Caco-2 (cell line): ENCODE results near the gene ABCB8. TPM values are rescaled to one million over a fixed set of nuclear protein-coding genes. Genes with fewer than 3 reads are reported as not detected.
A peak's percentile ranks its signal among the peaks of the same experiment; 100 is the strongest.

Experiments used
- BruUV-seq: library from RNA; stranded (reverse); fragments of 400-500 nt; replicated peaks from 2 replicates; lab custom pipeline; 2021; lab: Mats Ljungman, UMichigan
- CTCF ChIA-PET: fragments of 300-600 bp; sonication (Branson Sonifier 250); formaldehyde crosslinking; loops from one replicate; lab custom pipeline; 2022; ENCODE audit warnings: antibody characterized with exemption; lab: Charles Lee
- POLR2A ChIA-PET: fragments of 300-600 bp; sonication (Branson Sonifier 250); formaldehyde crosslinking; loops from one replicate; lab custom pipeline; 2022; ENCODE audit warnings: antibody characterized with exemption; lab: Charles Lee
- DNase-seq, 2 experiments: peaks; one replicate each; pipeline versions ENCODE4 v3.0.0 to v3.0.0-alpha.2; 2020 to 2022
- H3K27me3 ChIP-seq: replicated peaks from 2 replicates; pipeline ENCODE4 v1.6.0; 2011; ENCODE audit warnings: low read length; ENCODE audit not compliant: control insufficient read depth, insufficient read depth
- H3K36me3 ChIP-seq: 2 replicates; pipeline ENCODE4 v1.5.1; 2011; ENCODE audit warnings: low read length; ENCODE audit not compliant: control insufficient read depth, insufficient read depth
- H3K4me1 ChIP-seq: fragments of 250-450 bp; sonication (Bioruptor Pico); 2 replicates; pipeline ENCODE4 v1.5.1; 2020; ENCODE audit warnings: mild to moderate bottlenecking
- H3K4me3 ChIP-seq: 2 replicates; pipeline ENCODE4 v1.5.1; 2011; ENCODE audit warnings: low read depth, mild to moderate bottlenecking, control low read depth, low read length
- H3K9me3 ChIP-seq: fragments of 250-450 bp; sonication (Bioruptor Pico); 2 replicates; pipeline ENCODE4 v1.5.1; 2020; ENCODE audit warnings: mild to moderate bottlenecking, moderate library complexity
- H3K27ac Mint-ChIP-seq: one replicate; pipeline ENCODE4 v1.8.0; 2022; ENCODE audit warnings: mixed read lengths; ENCODE audit not compliant: unreplicated experiment
- H3K27me3 Mint-ChIP-seq: one replicate; pipeline ENCODE4 v1.8.0; 2022; ENCODE audit warnings: mixed read lengths; ENCODE audit not compliant: insufficient read depth, unreplicated experiment
- H3K36me3 Mint-ChIP-seq: one replicate; pipeline ENCODE4 v1.8.0; 2022; ENCODE audit warnings: mild to moderate bottlenecking, mixed read lengths; ENCODE audit not compliant: insufficient read depth, unreplicated experiment
- H3K4me1 Mint-ChIP-seq: one replicate; pipeline ENCODE4 v1.8.0; 2022; ENCODE audit warnings: low read depth, mixed read lengths; ENCODE audit not compliant: unreplicated experiment
- H3K4me3 Mint-ChIP-seq: one replicate; pipeline ENCODE4 v1.8.0; 2022; ENCODE audit warnings: mild to moderate bottlenecking, moderate library complexity, mixed read lengths; ENCODE audit not compliant: unreplicated experiment
- H3K9me3 Mint-ChIP-seq: one replicate; pipeline ENCODE4 v1.8.0; 2022; ENCODE audit warnings: mixed read lengths; ENCODE audit not compliant: unreplicated experiment
- CTCF ChIP-seq, 2 experiments: fragments of 200-600 bp in 1 of 2; IDR thresholded peaks; 1 replicate in 1 of 2; 2 replicates in 1 of 2; pipeline versions ENCODE4 v1.5.1 to v1.8.0; 2011 to 2022; ENCODE audit warnings: antibody characterized with exemption in 1 of 2, control low read depth in 1 of 2, inconsistent platforms in 1 of 2, low read depth in 1 of 2, low read length in 1 of 2, mild to moderate bottlenecking in 1 of 2, moderate library complexity in 1 of 2; ENCODE audit not compliant: insufficient read depth in 1 of 2, severe bottlenecking in 1 of 2, unreplicated experiment in 1 of 2
- intact Hi-C: fragments of 100-400 bp; cut with micrococcal nuclease; formaldehyde crosslinking; loops from one replicate; pipeline ENCODE4 v1.10.0; 2022; ENCODE audit not compliant: unreplicated experiment
- total RNA-seq: library from RNA; stranded (reverse); gene quantifications from 2 replicates; pipeline ENCODE4 v1.2.3, GENCODE V29; 2022

Gene ABCB8
- total RNA-seq, 1 experiment from 2014 or later, result 30.8 TPM

DNA sequence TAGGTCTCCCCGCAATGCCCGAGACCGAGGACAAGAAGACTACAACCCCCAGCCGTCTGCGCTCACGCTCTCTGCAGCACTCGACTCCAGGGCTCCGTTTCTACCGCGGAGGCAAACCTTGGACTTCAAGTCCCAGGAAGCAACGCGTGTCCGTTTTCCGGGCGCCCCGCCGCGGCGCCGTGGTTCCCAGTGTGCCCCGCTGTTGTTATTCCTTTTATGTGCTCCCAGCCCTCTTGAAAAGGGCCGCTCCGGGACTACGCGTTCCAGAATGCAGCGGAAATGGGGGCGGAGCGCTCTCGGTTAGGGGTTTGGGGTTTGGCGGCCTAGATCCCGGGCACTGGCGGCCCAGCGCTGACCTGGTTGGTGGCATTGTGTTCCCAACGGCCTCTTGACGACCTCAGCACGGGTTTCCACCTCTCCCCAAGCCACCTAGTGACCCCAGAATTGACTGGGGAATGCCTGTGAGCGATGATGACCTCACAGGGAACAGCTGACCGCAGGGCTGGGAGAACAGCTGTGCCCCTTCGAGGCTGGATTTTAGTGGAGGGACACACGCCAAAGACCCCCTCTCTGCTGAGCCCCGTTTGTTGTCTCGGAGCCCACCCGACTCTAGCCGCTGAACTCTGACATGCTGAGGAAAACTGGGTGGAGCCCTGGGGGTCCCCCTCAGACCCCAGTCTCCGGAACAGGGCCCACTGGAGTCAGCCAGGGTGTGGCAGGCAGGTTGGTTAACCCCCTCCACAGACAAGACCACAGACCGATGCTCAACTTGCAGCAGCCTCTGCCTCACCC, 29.9 kb downstream of the ABCB8 start:
- Mint-ChIP-seq H3K27me3 (no peaks in the 10 kb centered on the region), H3K4me1 (peaks cover 25% of the 10 kb centered on the region), H3K9me3 (no peaks in the 10 kb centered on the region), H3K27ac (peak overlapping the region; percentile 94), H3K4me3 (peak overlapping the region; percentile 95), H3K36me3 (peaks cover 29% of the 10 kb centered on the region)
- POLR2A ChIA-PET, result interaction anchor here (0.5 to 0.9 kb wide), 4 partner anchors 29 to 462 kb away, joined by 3 to 14 read pairs (median 5); partner anchors contain the start of gene ABCB8
- no peaks in the 10 kb centered on the region for H3K9me3 ChIP-seq
- peak; percentile 98 to 99 for DNase-seq
- H3K27me3 ChIP-seq, result no peaks in the 10 kb centered on the region
- H3K4me1 ChIP-seq, result peaks cover 23% of the 10 kb centered on the region
- H3K36me3 ChIP-seq, result no peaks in the 10 kb centered on the region; the same call in 1 of the 2 replicates
- CTCF ChIA-PET, result interaction anchor here (0.6 to 1.6 kb wide), 4 partner anchors 23 to 66 kb away, joined by 3 to 7 read pairs (median 5); partner anchors contain the start of genes ABCB8 and FASTK
- TF ChIP-seq CTCF (IDR thresholded peaks at IDR 0.05; ENCODE audit: insufficient read depth in 1 of 2, low read depth in 1 of 2, low read length in 1 of 2, severe bottlenecking in 1 of 2, unreplicated experiment in 1 of 2), result no peak
- intact Hi-C loops, result loop anchor here (1.0 to 2.0 kb wide), 2 partner anchors 30 to 53 kb away; partner anchors contain the start of gene ABCB8
- peak overlapping the region; percentile 59 for H3K4me3 ChIP-seq
- TSS peak; percentile 69 for BruUV-seq

DNA sequence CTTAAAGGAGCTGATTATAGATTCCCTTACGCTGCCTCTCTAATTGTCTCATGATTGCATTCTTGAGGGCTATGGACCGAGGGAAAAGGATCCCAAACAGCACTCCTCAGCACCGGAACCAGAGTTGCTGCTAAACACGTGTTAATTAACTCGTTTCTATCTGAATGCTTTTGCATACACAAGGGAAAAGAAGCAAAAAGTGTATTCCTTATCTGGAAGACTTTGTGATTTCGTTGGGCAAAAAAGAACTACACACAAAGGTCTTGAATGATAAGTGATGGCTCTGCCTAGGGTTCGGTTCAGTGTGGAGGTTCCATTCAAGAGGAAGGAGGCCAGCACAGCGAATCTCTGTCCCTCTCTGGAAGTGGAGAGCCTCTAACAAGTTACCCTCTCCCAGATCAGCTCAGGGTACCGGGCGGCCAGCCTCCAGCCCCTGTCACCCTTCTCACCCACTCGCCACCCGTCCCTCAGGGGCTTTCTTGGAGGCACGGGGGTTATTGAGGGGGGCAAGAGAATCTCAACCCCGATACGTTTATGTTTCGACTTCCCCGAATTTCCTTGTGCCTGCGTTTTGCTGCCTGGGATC, 30.6 kb downstream of the ABCB8 start:
- H3K4me1 Mint-ChIP-seq, result peaks cover 25% of the 10 kb centered on the region
- peak overlapping the region; percentile 94 for H3K27ac Mint-ChIP-seq
- H3K36me3 Mint-ChIP-seq, result peaks cover 36% of the 10 kb centered on the region
- TSS peak; percentile 86 for BruUV-seq
- no peak for DNase-seq
- Histone ChIP-seq H3K27me3 (no peaks in the 10 kb centered on the region), H3K36me3 (no peaks in the 10 kb centered on the region; the same call in 1 of the 2 replicates), H3K4me1 (peaks cover 29% of the 10 kb centered on the region), H3K9me3 (no peaks in the 10 kb centered on the region), H3K4me3 (peak overlapping the region; percentile 59)
- CTCF ChIA-PET, result interaction anchor here (1.0 to 1.6 kb wide), 2 partner anchors 31 to 65 kb away, joined by 4 to 7 read pairs; partner anchors contain the start of gene ABCB8
- TF ChIP-seq CTCF (IDR thresholded peaks at IDR 0.05; ENCODE audit: insufficient read depth in 1 of 2, low read depth in 1 of 2, low read length in 1 of 2, severe bottlenecking in 1 of 2, unreplicated experiment in 1 of 2), result no peak
- H3K4me3 Mint-ChIP-seq, result peak overlapping the region; percentile 95
- H3K9me3 Mint-ChIP-seq, result no peaks in the 10 kb centered on the region
- intact Hi-C loops, result loop anchor here (1.0 to 2.0 kb wide), 2 partner anchors 31 to 52 kb away; partner anchors contain the start of gene ABCB8
- POLR2A ChIA-PET, result interaction anchor here (0.5 to 0.9 kb wide), 3 partner anchors 29 to 461 kb away, joined by 3 to 6 read pairs (median 4); partner anchors contain the start of gene ABCB8
- H3K27me3 Mint-ChIP-seq, result no peaks in the 10 kb centered on the region
